ENCODE results near the gene FBXL3. TPM values are rescaled to one million over a fixed set of nuclear protein-coding genes. Genes with fewer than 3 reads are reported as not detected.
A peak's percentile ranks its signal among the peaks of the same experiment; 100 is the strongest.

FBXL3 gene, protein sequence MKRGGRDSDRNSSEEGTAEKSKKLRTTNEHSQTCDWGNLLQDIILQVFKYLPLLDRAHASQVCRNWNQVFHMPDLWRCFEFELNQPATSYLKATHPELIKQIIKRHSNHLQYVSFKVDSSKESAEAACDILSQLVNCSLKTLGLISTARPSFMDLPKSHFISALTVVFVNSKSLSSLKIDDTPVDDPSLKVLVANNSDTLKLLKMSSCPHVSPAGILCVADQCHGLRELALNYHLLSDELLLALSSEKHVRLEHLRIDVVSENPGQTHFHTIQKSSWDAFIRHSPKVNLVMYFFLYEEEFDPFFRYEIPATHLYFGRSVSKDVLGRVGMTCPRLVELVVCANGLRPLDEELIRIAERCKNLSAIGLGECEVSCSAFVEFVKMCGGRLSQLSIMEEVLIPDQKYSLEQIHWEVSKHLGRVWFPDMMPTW
- polyA plus RNA-seq (2013, experiment 1 of 2; ENCODE audit: insufficient read length), result 29.1 TPM
- polyA plus RNA-seq (2013, experiment 2 of 2; ENCODE audit: insufficient read length), result 29.8 TPM

DNA sequence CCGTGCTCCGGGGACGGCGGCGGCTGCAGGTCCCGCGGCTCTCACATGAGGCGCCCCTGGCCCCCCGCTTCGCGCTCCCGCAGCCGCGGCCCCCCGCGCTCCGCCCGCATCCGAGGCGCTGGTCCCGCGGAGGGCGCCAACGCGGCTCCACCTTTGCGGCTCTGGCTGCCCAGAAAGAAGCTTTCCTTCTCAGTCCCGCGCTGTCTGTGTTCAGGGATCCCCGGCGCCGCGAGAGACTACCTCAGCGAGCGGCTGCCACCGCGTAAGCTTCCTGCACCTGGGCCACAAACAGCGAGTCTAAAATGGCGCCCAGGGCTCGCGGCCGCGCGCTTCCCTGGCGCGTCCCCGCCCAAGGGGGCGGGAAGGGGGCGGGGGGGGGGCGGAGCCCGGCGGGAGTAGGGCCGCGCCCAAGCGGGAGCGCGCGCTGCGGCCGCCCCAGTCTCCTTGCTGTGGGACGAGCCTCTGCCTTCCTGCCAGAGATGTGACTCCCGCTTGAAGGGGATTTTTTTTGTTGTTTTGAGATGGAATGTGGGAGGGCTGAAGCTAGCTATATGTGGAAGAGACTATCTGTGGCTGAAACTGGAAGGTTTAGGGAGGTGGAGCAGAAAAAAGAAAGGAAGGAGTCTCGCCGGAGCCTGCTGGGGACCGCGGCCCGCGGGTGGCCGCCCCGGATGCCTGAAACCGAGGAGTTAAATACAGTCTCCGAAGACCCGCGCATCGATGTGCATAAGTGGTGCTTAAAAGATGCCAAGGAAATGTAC lies at the start of gene FBXL3:
Gene FBXL3 (minus strand): TSS at position 299 of the 761 bp plus-strand sequence. CDS start 5,299 bp downstream, outside the sequence.
- peak; percentile 95 for DNase-seq

DNA sequence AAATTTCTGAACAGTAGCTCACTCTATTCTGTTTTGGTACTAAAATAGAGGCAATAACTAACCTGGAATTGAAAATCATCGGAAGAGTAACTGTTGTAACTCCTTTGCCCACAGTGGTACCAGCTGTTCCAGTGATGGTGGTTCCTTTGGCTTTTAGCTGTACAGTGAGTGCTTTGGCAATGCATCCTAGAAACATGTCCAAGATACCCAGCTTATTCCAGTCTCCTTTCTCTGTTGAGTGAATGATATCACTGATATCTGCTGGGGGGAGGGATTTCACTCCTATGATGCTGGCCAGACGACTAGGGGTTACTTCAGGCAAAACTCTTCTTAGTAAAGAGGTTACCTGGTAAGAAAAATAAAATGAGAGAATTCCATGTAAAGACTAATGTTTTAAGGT lies 40.6 kb upstream of the FBXL3 start:
- DNase-seq, result no peak

DNA sequence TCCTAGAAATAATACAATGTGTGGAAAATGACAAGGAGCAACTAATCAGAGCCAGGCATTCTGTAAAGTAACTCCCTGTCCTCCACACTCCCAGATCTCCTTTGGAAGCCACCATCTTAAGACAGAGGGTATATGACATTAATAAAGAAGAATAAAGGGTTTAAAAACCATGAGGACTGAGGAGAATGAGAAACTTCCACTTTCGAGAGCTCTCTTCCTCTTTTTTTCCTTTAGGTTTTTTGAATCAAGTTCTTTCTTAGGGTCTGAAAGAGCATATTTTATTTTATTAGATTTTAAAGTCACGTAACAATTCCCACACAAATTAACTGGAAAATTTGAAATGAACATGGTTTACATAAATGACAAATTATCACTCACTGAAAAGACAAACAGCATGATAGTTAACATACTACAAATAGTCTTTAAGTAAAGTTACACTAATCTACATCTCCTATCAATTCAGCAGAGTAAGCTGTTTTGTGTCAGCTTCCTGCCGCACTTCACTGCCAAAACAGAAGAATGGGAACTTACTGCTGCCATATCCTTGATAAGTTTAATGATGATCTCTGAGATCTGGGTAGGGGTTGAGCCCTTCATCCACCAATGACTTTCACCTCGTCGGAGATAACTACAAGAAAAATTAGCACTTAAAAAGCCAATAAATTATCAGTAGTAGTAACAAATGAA lies 38.6 kb upstream of the FBXL3 start:
- no peak for DNase-seq

DNA sequence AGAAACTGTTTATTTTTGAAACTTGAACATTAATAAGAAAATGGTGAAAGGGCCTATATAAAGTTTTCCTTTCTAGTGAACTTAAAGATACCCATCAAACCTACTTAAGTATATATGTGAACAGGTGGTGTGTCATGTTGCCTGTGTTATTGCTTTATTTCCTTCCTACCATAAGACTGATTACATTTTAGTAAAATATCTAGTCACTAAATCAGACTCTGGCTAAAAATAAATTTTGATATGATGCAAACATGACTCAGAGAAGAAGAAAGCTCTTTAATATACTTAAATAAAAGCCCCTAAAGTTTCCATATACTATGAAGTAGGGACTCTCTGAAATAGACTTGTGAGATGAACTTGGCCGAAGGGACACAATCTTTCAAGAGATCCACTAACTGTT lies 35.1 kb upstream of the FBXL3 start:
- peak; percentile 13 for DNase-seq

DNA sequence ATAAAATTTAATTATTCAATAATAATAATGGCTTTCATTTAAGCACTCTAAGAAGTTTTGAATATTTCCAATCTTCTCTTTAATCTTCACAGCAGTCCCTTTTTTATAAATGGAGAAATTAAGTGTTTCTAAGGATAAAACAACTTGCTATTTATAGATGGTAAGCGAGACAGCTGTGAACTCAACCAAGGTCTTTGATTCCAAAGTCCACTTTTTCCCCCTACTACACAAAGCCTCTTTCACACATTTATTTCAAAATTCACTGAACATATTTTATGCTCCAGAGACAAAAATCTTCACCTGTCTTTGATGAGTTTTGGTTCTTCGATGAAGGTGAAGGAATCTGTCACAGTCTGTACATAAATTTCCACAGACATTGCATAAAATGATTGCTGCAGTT lies 34.4 kb upstream of the FBXL3 start:
- DNase-seq, result no peak

DNA sequence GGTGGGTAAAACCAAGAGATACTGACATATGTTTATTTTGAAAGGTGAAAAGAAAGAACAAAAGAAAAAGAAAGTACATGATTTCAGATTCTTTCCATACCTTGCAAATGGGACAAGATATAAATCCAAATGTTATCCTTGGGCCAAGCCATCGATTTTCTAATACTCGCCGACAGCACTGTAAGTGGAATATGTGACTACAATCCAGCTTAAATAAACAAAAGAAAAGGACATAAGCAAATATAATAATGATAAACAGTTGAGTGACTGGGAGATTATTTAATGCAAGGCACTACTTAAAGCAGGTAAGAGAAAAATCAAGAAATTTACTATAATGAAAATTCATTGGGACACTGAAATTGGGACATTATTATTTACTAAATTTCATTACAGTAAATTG lies 29.9 kb upstream of the FBXL3 start:
- DNase-seq, result no peak

DNA sequence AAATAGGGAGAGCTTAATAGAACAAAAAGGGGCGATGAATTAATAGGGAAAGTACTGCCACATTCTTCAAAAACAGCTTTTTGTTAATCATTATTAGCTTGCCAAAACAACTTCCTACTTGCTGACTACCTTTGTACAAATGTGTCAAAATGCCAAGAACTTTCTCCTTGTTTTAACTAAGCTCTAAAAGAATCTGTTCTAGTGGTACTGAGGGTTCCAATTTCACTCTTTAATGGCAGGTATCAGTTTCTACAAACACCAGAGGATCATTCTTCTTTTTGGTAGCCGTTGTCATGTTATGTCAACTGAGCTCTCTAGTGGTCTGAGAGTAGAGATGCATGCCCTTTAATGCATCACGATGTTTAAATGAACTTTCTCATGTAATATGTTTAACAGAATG lies 29.4 kb upstream of the FBXL3 start:
- DNase-seq, result no peak

DNA sequence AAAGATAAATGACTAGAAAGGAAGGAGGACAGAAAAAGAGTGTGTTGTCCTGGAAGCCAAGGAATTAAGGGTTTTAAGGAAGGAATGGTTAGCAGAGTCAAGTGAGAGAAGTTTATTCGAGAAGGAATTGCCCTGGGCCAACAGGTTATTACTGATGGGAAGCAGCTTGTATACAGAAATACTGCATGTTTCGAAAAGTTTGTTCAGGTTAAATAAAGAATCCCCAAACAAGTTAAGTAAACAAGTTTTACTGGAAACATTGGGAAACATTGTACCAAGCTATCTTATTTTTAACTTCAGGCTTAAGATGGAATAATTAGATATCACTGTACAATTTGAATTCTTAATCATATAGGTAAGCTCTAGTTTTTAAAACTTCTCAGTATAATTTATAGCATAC lies 28.2 kb upstream of the FBXL3 start:
- DNase-seq, result no peak

DNA sequence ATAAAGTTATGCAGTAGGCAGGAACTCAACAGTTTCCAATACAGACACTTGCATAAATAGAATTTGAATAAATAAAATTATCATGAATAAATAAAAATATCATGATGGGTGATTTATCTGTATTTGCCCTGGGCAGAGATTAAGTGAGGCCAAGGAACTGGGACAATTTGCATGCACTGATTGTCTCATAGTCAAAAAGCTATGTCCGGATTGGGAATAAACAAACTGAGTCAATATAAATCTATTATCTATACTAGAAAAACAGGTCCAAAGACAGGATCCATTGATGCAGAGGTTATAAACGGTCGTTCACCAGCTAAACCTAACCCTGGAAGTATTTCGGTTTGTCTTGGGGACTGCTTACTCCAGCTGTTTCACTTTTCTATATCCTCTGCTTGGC lies 26.2 kb upstream of the FBXL3 start:
- DNase-seq, result no peak

DNA sequence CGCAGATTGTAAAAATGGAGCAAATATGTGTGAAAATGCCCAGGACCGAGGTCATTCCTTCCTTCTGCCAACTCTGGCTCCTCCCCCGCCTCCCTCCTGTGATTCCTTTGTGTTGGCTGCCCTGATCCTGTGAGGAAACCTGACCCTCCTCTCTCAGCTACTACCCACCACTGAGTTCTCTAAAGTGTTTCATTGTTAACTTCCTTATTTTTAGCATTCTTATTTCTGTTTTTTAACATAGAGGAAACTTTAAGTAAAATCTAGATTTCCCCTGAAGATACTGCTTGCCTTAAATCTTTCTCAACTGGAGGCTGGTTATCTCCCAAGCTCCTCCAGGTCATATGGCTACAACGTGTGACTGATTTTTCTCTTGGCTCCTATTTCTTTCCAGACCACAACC lies 21.7 kb upstream of the FBXL3 start:
- DNase-seq, result no peak

DNA sequence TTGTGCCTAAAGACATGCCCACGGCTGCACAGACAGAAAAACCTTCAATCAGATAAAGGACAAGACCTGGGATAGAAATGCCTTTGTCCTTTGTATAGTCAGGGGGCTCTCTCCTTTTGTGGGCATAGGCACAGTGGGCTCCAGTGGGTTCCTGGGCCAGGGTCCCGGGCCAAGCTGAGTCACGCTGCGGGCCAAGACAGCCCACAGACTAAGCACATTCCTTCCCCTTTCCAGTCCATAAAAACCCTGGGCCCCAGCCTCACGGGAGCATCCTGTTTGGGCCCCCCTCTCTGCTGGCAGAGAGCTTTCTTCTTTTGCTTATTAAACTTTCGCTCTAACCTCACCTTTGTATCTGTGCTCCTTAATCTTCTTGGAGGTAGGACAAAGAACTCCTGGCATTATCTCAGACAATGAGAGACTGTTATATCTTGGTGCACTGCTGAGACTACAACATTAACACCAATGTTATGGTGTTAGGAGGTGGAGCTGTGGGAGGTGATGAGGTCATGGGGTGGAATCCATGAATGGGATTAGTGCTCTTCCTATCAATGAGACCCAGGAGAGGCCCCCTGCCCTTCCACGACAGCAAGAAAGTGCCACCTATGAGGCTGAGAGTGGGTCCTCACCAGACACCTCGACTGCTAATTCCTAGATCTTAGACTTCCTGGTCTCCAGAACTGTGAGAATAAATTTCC lies 20.8 kb upstream of the FBXL3 start:
- no peak for DNase-seq

DNA sequence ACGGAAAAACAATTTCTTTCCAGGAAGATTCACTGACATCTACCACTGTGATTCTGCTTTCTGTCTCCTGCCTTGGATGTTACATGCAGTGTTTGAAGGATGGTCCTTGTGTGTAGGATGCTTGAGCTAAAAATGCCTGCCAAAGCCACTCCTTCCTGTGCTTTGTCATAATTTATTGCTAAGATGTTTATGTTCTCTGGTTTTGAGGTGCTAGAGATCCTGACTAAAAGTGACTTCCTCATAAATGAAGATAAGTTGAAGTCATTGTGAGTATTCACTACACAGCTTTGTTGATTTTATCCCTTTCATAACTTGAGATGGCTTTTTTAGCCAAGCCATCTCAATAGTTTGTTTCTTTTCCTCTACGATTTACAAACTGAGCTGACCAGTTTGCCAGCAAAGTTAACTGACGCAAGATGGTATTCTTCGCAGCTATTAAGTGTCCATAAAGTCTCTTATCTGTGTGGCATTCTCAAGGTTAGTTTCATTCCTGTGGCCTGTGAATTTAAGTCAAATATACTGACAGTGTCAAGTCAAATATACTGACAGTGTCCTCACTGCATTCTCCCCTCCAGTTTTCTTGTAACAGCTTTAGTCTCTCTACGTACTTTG lies 15.7 kb upstream of the FBXL3 start:
- DNase-seq, result no peak

DNA sequence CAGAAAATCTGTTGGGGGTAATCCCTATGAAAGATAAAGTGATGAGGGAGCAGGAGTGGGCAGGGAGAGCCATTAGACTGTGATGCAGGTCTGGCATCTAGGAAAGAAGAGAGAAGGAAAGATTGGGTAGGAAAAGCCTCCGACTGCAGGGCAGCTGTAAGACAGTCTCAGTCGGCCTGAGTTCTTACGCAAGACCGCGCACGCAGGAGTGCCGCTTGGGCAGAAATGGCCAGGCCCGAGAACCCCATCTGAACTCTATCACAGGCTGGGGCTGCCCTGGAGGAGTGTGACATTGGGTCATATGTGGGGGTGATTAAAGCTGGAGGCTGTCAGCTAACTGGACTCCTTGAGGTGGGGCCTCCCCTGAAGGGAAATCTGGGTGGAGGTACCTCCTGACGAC lies 13.9 kb upstream of the FBXL3 start:
- DNase-seq, result no peak

DNA sequence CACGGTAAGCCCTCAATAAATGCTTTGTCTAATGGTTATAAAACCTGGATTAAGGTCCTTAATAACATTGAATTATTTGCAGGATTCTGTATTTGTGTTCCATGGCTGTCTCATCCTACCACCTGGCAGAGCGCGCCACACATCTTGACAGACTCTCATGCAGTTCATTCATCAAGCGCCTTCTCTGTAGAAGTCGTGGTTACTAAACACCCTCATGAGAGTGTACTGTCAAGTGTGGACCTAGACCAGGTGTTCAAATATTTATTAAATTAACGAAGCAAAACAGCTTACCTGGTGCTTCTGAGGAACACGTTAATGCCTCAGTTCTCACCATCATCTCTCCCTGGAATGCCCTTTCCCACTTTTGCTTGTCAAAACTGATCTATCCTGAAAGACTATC lies 13.1 kb upstream of the FBXL3 start:
- DNase-seq, result no peak

DNA sequence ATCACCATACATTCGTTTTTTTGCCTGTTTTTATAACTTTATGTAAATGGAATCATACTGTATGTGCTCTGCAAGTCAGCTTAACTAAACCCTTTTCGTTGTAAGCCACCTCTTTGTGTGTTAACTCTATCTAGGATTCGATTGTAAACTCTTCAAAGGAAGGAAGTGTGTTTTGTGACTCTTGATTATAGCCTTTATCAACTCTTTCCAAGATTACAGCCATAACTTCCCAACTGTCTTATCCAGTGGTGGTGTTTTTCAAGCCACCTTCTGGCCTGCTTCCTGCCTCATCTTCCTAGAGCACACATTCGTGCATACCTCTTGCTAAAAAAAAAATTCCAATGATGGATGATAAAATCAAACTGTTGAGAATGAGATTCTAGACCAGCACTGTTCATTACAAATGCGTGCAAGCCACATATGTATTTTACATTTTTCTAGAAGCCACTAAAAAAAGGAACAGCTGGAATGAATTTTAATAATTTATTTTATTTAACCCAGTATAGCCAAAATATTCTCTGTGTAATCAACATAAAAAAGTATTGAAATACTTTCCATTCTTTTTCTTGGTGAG lies 12.0 kb upstream of the FBXL3 start:
- no peak for DNase-seq

DNA sequence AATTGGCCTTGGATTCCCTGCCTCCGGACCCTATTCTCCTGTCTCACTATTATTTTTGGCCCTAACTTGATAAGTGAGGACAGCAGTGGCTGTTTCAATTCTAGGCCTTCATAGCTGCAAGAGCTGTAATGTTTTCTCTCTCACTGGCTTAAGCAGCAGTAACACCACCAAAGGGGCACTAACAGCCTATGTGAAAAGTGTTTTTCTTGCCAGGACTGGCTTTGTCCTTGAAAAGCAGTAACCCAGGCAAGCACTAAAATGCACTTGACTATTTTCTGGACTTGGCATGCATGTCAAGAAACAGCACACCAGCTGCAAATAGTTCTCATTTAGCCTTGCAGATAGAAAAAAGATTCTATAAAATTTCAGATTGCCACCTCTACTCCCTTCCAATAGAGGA lies 9.3 kb upstream of the FBXL3 start:
- no peak for DNase-seq

DNA sequence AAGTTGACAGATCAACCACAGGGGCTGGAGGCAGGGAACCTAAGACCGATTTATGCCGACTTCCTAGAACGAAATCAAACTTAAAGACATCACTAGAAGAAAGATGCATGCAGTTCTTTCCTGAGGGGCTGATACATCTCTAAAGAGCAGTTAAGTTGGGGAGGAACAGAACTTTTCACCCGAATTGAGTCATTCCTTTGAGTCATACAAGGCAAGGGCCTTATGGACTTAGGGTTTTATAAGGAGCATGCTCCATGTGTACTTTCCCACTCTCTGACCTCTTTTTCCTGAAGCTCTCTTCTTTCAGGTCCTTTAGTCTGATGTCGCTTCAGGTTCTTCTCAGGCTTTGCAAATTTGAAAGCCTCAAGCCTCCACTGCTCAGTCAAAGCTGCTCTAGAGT lies 7.9 kb upstream of the FBXL3 start:
- peak; percentile 46 for DNase-seq

DNA sequence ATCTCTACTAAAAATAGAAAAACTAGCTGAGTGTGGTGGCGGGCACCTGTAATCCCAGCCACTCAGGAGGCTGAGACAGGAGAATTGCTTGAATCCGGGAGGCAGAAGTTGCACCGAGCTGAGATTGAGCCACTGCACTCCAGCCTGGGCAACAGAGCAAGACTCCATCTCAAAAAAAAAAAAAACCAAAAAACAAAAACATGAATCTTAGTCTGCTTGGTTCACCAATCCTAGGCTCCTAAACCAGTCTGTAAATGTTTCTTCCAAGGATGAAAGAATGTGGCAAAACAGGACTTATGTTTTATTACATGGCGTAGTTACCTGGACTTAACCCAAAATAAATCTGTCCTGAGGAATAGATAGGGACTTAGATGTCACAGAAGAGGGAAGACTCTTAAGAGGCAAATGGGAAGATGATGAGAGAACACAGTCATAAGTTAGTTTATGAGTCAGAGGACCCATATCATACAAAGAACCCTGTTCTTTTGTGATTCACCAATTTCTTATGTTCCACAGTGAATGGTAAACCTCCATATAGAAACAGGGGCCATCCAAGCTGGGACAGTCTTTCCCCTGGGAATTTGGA lies 6.9 kb upstream of the FBXL3 start:
- peak; percentile 18 for DNase-seq

DNA sequence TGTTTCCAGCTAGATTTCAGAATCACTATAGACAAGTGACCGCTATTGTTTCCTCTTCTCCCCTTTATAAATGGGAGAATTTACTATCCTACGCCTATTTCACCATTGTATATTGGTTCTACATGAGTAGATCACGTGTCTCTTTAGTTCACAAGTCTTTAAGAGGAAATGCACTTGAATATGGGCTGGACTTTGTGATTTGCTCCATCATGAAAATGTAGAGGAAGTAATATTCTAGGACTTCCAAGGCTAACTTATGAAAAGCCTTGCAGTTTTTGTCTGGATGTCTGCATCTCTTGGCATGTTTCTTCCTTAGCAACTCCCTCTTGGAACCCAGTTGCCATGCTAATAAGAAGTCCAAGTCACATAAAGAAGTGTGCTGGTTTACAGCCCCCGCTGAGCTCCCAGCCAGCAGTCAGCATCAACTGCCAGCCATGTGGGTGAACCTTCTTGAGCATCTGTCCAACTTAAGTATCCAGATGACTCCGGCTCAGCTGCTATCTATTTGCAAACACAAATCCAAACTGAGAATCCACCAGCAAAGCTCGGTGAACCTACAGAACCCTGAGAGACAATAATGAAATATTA lies 4.8 kb upstream of the FBXL3 start:
- no peak for DNase-seq

DNA sequence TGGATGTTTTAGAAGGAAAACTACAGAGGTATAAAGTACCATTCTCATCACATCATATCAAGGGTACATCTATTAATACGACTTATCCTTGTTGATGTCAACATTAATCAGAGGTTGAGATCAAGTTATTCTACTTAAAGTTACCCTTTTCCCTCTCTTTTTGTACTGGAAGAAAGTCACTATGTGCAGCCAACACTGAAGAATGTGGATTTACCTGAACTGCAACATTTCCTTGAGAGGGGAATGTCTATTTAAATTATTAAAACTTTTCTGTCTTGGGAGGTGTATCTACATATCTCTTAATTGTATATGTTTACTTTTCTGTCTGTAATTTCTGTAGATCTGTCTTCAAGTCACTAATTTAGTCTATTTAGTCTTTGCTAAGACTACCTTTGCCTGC lies 2.5 kb upstream of the FBXL3 start:
- DNase-seq, result no peak

DNA sequence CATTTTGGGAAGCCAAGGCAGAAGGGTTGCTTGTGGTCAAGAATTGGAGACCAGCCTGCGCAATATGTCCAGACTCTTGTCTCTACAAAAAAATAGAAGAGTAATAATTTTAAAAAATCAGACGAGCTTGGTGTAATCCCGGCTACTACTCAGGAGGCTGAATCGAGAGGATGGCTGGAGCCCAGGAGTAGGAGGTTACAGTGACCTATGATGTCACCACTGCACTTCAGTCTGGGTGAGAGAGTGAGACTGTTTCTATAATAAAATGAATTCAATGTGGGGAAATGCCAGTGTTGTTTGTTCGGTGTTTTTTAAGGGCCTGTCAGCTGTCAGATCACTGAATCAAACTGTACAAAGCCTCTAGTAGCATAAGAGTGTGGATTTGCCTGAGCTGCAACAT lies 1.2 kb upstream of the FBXL3 start:
- peak; percentile 11 for DNase-seq
